ENCODE data around the gene NPC1.
A peak's percentile ranks its signal among the peaks of the same experiment; 100 is the strongest.
"Not testable (repeated sequence)": the region's sequence is repeated elsewhere in the genome, so short reads cannot be mapped to it uniquely, and the experiment has no call there.

Gene NPC1

GRCh38 chr18:23586249-23587196, at the start of gene NPC1:
Gene NPC1, minus strand, starts transcription at chr18:23586506. Its CDS starts 163 bp downstream, at chr18:23586343.
- peak; percentile 61 for DNase-seq (ENCODE audit: low read depth)

- no peak for DNase-seq (ENCODE audit: low read depth)
Observed at GRCh38 chr18:23636071-23636399, 49.7 kb upstream of the NPC1 start.

GRCh38 chr18:23635283-23636070, 49.2 kb upstream of the NPC1 start:
- no peak for DNase-seq (ENCODE audit: low read depth)

- no peak for DNase-seq (ENCODE audit: low read depth)
Observed at GRCh38 chr18:23634692-23635091, 48.4 kb upstream of the NPC1 start.

- DNase-seq (ENCODE audit: low read depth): no peak
Observed at GRCh38 chr18:23632615-23633014, 46.3 kb upstream of the NPC1 start.

- no peak for DNase-seq (ENCODE audit: low read depth)
Observed at GRCh38 chr18:23631746-23632145, 45.4 kb upstream of the NPC1 start.

- DNase-seq (ENCODE audit: low read depth): no peak
Observed at GRCh38 chr18:23631312-23631711, 45.0 kb upstream of the NPC1 start.

- DNase-seq (ENCODE audit: low read depth): no peak
Observed at GRCh38 chr18:23629444-23629946, 43.2 kb upstream of the NPC1 start.

GRCh38 chr18:23627970-23628369, 41.7 kb upstream of the NPC1 start:
- no peak for DNase-seq (ENCODE audit: low read depth)

- DNase-seq (ENCODE audit: low read depth): no peak
Observed at GRCh38 chr18:23627321-23627720, 41.0 kb upstream of the NPC1 start.

GRCh38 chr18:23626451-23627279, 40.4 kb upstream of the NPC1 start:
- no peak for DNase-seq (ENCODE audit: low read depth)

GRCh38 chr18:23623040-23623439, 36.7 kb upstream of the NPC1 start:
- no peak for DNase-seq (ENCODE audit: low read depth)

GRCh38 chr18:23619388-23619881, 33.1 kb upstream of the NPC1 start:
- no peak for DNase-seq (ENCODE audit: low read depth)

GRCh38 chr18:23618862-23619387, 32.6 kb upstream of the NPC1 start:
- no peak for DNase-seq (ENCODE audit: low read depth)

GRCh38 chr18:23617412-23618014, 31.2 kb upstream of the NPC1 start:
- DNase-seq (ENCODE audit: low read depth): no peak

- DNase-seq (ENCODE audit: low read depth): no peak
Observed at GRCh38 chr18:23616258-23616657, 30.0 kb upstream of the NPC1 start.

- no peak for DNase-seq (ENCODE audit: low read depth)
Observed at GRCh38 chr18:23614891-23615290, 28.6 kb upstream of the NPC1 start.

- DNase-seq (ENCODE audit: low read depth): no peak
Observed at GRCh38 chr18:23614413-23614812, 28.1 kb upstream of the NPC1 start.

- DNase-seq (ENCODE audit: low read depth): not testable (repeated sequence)
Observed at GRCh38 chr18:23613091-23613475, 26.8 kb upstream of the NPC1 start.

GRCh38 chr18:23612434-23613090, 26.3 kb upstream of the NPC1 start:
- DNase-seq (ENCODE audit: low read depth): no peak

All from CMK (cell line).